Endothelial cell of umbilical vein (primary cell): ENCODE measurements around the gene KDM3B. TPM values are rescaled to one million over a fixed set of nuclear protein-coding genes. Genes with fewer than 3 reads are reported as not detected.

Experiments used
- BruUV-seq: library from RNA; stranded (reverse); fragments of 400-500 nt; replicated peaks from 2 replicates; lab custom pipeline; 2021; lab: Mats Ljungman, UMichigan
- CTCF ChIA-PET: fragments of 300-600, 350-600 bp; sonication (Branson Sonifier 250); formaldehyde crosslinking; loops from one replicate; lab custom pipeline; 2021; ENCODE audit warnings: antibody characterized with exemption, inconsistent platforms; lab: Charles Lee
- POLR2A ChIA-PET: fragments of 300-600, 350-600 bp; sonication (Branson Sonifier 250); formaldehyde crosslinking; loops from one replicate; lab custom pipeline; 2021; ENCODE audit warnings: antibody characterized with exemption, inconsistent platforms; lab: Charles Lee
- DNase-seq: peaks from one replicate; pipeline ENCODE4 v3.0.0-alpha.2; 2011; ENCODE audit warnings: low read depth, low spot score
- FAIRE-seq: peaks from 2 replicates; lab custom pipeline; 2011; peaks lifted over from hg19 to GRCh38; lab: Jason Lieb, UNC
- H2AFZ ChIP-seq: 2 replicates; pipeline ENCODE4 v1.6.0; 2012; ENCODE audit warnings: low read depth, low read length, control low read depth, inconsistent platforms
- H3K27ac ChIP-seq: 2 replicates; pipeline ENCODE4 v1.5.1; 2011; ENCODE audit warnings: low read depth, mild to moderate bottlenecking, control low read depth, low read length, moderate library complexity; ENCODE audit not compliant: insufficient read depth
- H3K27me3 ChIP-seq, 2 experiments: 2 replicates each; pipeline versions ENCODE4 v1.6.0 to v1.6.1; 2011; ENCODE audit warnings: low read length in 2 of 2, mixed read lengths in 1 of 2; ENCODE audit not compliant: control insufficient read depth in 2 of 2, insufficient read depth in 2 of 2
- H3K36me3 ChIP-seq, 2 experiments: 2 replicates in 1 of 2; 3 replicates in 1 of 2; pipeline ENCODE4 v1.5.1; 2011; ENCODE audit warnings: low read length in 2 of 2, mild to moderate bottlenecking in 1 of 2, moderate library complexity in 1 of 2; ENCODE audit not compliant: control insufficient read depth in 2 of 2, insufficient read depth in 2 of 2; ENCODE audit errors: extremely low read depth in 1 of 2
- H3K4me1 ChIP-seq: 3 replicates; pipeline ENCODE4 v1.5.1; 2011; ENCODE audit warnings: mild to moderate bottlenecking, low read length; ENCODE audit not compliant: control insufficient read depth, insufficient read depth; ENCODE audit errors: extremely low read depth
- H3K4me2 ChIP-seq: 2 replicates; pipeline ENCODE4 v1.6.1; 2011; ENCODE audit warnings: low read length, control low read depth, mixed read lengths; ENCODE audit not compliant: insufficient read depth
- H3K4me3 ChIP-seq, 3 experiments: fragments of 200-600 bp in 1 of 3; sonication (generic), shearing (Covaris generic) in 1 of 3; replicated peaks in 1 of 3; 2 replicates each; pipeline ENCODE4 v1.5.1; 2011 to 2016; ENCODE audit warnings: control low read depth in 3 of 3, low read length in 3 of 3, mild to moderate bottlenecking in 2 of 3, inconsistent platforms in 1 of 3, low read depth in 1 of 3, moderate library complexity in 1 of 3; ENCODE audit not compliant: insufficient read depth in 1 of 3
- H3K79me2 ChIP-seq: 2 replicates; pipeline ENCODE4 v1.6.0; 2012; ENCODE audit warnings: low read length, inconsistent platforms; ENCODE audit not compliant: control insufficient read depth, insufficient read depth
- H3K9ac ChIP-seq: replicated peaks from 2 replicates; pipeline ENCODE3; 2011; ENCODE audit warnings: low read length, control low read depth; ENCODE audit not compliant: insufficient read depth; ENCODE audit errors: extremely low read depth
- H3K9me1 ChIP-seq: replicated peaks from 3 replicates; pipeline ENCODE4 v1.6.0; 2011; ENCODE audit warnings: mild to moderate bottlenecking, low read length; ENCODE audit not compliant: control insufficient read depth, insufficient read depth; ENCODE audit errors: extremely low read depth
- H3K9me3 ChIP-seq: replicated peaks from 2 replicates; pipeline ENCODE4 v1.5.1; 2012; ENCODE audit warnings: low read length, inconsistent platforms; ENCODE audit not compliant: control insufficient read depth, insufficient read depth
- H4K20me1 ChIP-seq: replicated peaks from 2 replicates; pipeline ENCODE3; 2011; ENCODE audit warnings: mild to moderate bottlenecking, low read length; ENCODE audit not compliant: control insufficient read depth, insufficient read depth; ENCODE audit errors: extremely low read depth
- EZH2 ChIP-seq: IDR thresholded peaks from 2 replicates; pipeline ENCODE4 v1.6.1; 2012; ENCODE audit warnings: borderline replicate concordance, low read depth, mild to moderate bottlenecking, moderate library complexity, low read length, inconsistent platforms; ENCODE audit not compliant: severe bottlenecking
- FOS ChIP-seq: IDR thresholded peaks from 2 replicates; pipeline ENCODE4 v1.6.1; 2011; ENCODE audit warnings: mild to moderate bottlenecking, low read length, moderate library complexity, borderline replicate concordance; ENCODE audit not compliant: insufficient read depth
- GATA2 ChIP-seq: IDR thresholded peaks from 2 replicates; pipeline ENCODE4 v1.7.0; 2011; ENCODE audit warnings: low read depth, mild to moderate bottlenecking, moderate library complexity, mixed read lengths, low read length; ENCODE audit not compliant: insufficient read length, insufficient read depth
- JUN ChIP-seq: IDR thresholded peaks from 2 replicates; pipeline ENCODE4 v1.6.1; 2011; ENCODE audit warnings: borderline replicate concordance, low read depth; ENCODE audit not compliant: insufficient read length, insufficient read depth
- MYC ChIP-seq: IDR thresholded peaks from one replicate; pipeline ENCODE4 v1.6.1; 2011; ENCODE audit warnings: mild to moderate bottlenecking, low read depth, low read length
- POLR2A ChIP-seq: IDR thresholded peaks from 2 replicates; pipeline ENCODE4 v1.6.1; 2012; ENCODE audit warnings: low read depth, mild to moderate bottlenecking, control low read depth, low read length
- POLR2AphosphoS5 ChIP-seq: IDR thresholded peaks from 2 replicates; pipeline ENCODE4 v1.6.1; 2012; ENCODE audit warnings: low read depth, mild to moderate bottlenecking, control low read depth, low read length, moderate library complexity; ENCODE audit not compliant: insufficient read depth
- dilution Hi-C: fragments of 300-500 bp; cut with MboI; formaldehyde crosslinking; loops from one replicate; pipeline ENCODE4 v1.15.0; 2019; ENCODE audit warnings: low sequenced_read_pairs; ENCODE audit not compliant: extremely low pct_ligation_motif_present
- intact Hi-C: fragments of 100-400 bp; cut with micrococcal nuclease; formaldehyde crosslinking; loops from one replicate; pipeline ENCODE4 v1.10.0; 2022
- polyA plus RNA-seq, 4 experiments: library from polyadenylated mRNA; depleted of rRNA in 3 of 4; stranded (reverse) in 3 of 4; unstranded in 1 of 4; fragments of >200 nt; gene quantifications; 2 replicates each; pipeline versions ENCODE4 v1.2.1 to v1.2.3, GENCODE V29; 2011 to 2012; ENCODE audit warnings: missing spikeins in 1 of 4
- total RNA-seq: library from RNA; stranded (reverse); gene quantifications from 2 replicates; pipeline ENCODE4 v1.2.3, GENCODE V29; 2021
- TF ChIP-seq, protein P1 (sequence below): IDR thresholded peaks from 2 replicates; pipeline ENCODE4 v1.6.1; 2011; ENCODE audit not compliant: insufficient read depth, insufficient read length
- TF ChIP-seq, protein P2 (sequence below), 2 donors: IDR thresholded peaks; 1 replicate in 1 of 2; 2 replicates in 1 of 2; pipeline ENCODE4 v1.5.1; 2011; ENCODE audit warnings: low read length in 2 of 2, mild to moderate bottlenecking in 2 of 2, moderate library complexity in 2 of 2, control low read depth in 1 of 2, inconsistent platforms in 1 of 2, low read depth in 1 of 2; ENCODE audit not compliant: insufficient read depth in 1 of 2; ENCODE audit errors: extremely low read depth in 1 of 2

The KDM3B gene
- total and polyA plus RNA-seq, 2 donors (not counting 3 experiments of a cell fraction or from before 2014, with no cell fraction given) = 19.0 to 55.7 TPM

DNA sequence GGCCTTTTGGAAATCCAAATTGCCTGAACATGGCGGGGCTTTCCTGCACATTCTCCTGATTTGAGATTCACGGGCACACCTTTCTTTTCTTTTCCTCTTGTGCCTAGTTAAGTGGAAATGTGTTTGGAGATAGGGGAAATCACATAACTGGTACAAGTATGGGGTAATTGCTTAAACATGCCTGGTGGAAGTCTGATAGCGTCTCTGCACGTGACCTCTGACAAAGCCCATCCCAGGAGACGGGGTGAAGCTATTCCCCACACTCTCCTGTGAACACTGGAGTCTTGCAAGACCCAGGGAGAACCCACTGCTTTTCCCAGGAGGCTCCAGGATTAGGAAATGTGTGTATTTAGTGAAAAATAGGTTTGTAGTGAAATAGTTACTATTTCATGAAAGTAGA lies 83.5 kb downstream of the KDM3B start:
- POLR2A ChIA-PET = no interaction called here
- BruUV-seq = no TSS peak
- H4K20me1 ChIP-seq = no peaks in the 10 kb centered on the region
- FAIRE-seq (no peak), DNase-seq (no peak)
- no peaks in the 10 kb centered on the region for H3K9me1 ChIP-seq
- H3K4me2 ChIP-seq = no peak overlapping the region
- CTCF ChIA-PET = no interaction called here
- H3K27ac ChIP-seq = no peak overlapping the region
- intact Hi-C loops = no loop called here
- no peaks in the 10 kb centered on the region for H3K9me3 ChIP-seq
- H3K4me1 ChIP-seq = peaks cover 9% of the 10 kb centered on the region
- H2AFZ ChIP-seq = no peak overlapping the region
- no peak overlapping the region for H3K9ac ChIP-seq
- peaks cover 12 to 17% of the 10 kb centered on the region in 2 experiments for H3K36me3 ChIP-seq
- dilution Hi-C loops = no loop called here
- H3K27me3 ChIP-seq = no peaks in the 10 kb centered on the region
- no peak overlapping the region for H3K4me3 ChIP-seq
- H3K79me2 ChIP-seq = no peaks in the 10 kb centered on the region
- TF ChIP-seq, protein P1, sequence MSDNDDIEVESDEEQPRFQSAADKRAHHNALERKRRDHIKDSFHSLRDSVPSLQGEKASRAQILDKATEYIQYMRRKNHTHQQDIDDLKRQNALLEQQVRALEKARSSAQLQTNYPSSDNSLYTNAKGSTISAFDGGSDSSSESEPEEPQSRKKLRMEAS = no peak
- TF ChIP-seq POLR2A (no peak), GATA2 (no peak), EZH2 (no peak), JUN (no peak), MYC (no peak), FOS (no peak), POLR2AphosphoS5 (no peak)
- TF ChIP-seq, protein P2, sequence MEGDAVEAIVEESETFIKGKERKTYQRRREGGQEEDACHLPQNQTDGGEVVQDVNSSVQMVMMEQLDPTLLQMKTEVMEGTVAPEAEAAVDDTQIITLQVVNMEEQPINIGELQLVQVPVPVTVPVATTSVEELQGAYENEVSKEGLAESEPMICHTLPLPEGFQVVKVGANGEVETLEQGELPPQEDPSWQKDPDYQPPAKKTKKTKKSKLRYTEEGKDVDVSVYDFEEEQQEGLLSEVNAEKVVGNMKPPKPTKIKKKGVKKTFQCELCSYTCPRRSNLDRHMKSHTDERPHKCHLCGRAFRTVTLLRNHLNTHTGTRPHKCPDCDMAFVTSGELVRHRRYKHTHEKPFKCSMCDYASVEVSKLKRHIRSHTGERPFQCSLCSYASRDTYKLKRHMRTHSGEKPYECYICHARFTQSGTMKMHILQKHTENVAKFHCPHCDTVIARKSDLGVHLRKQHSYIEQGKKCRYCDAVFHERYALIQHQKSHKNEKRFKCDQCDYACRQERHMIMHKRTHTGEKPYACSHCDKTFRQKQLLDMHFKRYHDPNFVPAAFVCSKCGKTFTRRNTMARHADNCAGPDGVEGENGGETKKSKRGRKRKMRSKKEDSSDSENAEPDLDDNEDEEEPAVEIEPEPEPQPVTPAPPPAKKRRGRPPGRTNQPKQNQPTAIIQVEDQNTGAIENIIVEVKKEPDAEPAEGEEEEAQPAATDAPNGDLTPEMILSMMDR (IDR thresholded peaks at IDR 0.05; ENCODE audit: extremely low read depth in 1 of 2, insufficient read depth in 1 of 2, low read depth in 1 of 2, low read length in 2 of 2) = no peak
